ENCODE measurements around the gene MROH7. TPM values are rescaled to one million over a fixed set of nuclear protein-coding genes. Genes with fewer than 3 reads are reported as not detected.

MROH7 gene
- total RNA-seq, 4 donors from 2014 or later, result 22.3 to 64.2 (median 35.5) TPM

DNA sequence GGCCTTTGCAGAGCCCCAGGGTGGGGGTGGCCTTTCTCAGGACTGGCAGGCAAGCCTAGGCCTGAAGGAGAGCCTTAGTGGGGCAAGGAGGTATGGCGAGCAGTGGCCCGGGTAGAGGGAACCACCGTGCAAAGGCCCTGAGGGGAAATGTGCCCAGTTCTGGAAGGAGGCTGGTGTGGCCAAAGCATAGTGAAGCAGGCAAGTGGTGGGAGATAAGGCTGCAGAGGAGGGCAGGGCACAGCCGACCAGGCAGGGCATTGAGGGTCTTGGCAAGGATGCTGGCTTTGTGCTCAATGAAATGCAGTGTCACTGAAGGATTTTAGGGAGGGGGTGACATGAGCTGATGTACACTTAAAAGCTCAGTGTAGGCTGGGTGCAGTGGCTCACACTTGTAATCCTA lies 22.8 kb downstream of the MROH7 start:
- no peak for TF ChIP-seq POLR2A (IDR thresholded peaks at IDR 0.05)
- TF ChIP-seq, protein P1, sequence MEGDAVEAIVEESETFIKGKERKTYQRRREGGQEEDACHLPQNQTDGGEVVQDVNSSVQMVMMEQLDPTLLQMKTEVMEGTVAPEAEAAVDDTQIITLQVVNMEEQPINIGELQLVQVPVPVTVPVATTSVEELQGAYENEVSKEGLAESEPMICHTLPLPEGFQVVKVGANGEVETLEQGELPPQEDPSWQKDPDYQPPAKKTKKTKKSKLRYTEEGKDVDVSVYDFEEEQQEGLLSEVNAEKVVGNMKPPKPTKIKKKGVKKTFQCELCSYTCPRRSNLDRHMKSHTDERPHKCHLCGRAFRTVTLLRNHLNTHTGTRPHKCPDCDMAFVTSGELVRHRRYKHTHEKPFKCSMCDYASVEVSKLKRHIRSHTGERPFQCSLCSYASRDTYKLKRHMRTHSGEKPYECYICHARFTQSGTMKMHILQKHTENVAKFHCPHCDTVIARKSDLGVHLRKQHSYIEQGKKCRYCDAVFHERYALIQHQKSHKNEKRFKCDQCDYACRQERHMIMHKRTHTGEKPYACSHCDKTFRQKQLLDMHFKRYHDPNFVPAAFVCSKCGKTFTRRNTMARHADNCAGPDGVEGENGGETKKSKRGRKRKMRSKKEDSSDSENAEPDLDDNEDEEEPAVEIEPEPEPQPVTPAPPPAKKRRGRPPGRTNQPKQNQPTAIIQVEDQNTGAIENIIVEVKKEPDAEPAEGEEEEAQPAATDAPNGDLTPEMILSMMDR (IDR thresholded peaks at IDR 0.05), result no peak
- H3K4me3 ChIP-seq, result no peak overlapping the region
- no peaks in the 10 kb centered on the region for H3K36me3 ChIP-seq
- no peaks in the 10 kb centered on the region for H3K4me1 ChIP-seq
- H3K9me3 ChIP-seq, result no peaks in the 10 kb centered on the region
- no peak for DNase-seq
- no peaks in the 10 kb centered on the region for H3K27me3 ChIP-seq
- no peak overlapping the region for H3K27ac ChIP-seq

DNA sequence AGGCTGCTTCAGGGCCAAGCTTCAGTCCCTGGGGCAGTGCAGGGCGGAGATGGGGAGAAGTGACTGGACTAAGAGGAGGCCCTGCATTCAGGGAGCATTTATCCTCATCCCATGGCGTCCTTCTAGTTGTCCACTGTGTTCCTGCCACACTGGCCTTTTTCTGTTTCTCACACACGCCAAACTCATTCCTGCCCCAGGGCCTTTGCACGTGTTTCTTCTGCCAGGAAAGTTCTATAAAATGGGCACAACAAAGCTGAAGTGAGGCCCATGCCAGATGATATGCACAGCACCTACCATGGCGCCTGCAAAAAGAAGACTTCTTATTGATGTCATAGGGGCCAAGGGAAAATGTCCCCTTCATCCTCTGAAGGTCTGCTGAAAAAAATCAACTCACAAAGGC lies 24.3 kb downstream of the MROH7 start:
- H3K27me3 ChIP-seq, result no peaks in the 10 kb centered on the region
- TF ChIP-seq, protein P1 (IDR thresholded peaks at IDR 0.05), result no peak
- TF ChIP-seq POLR2A (IDR thresholded peaks at IDR 0.05), result no peak
- H3K4me1 ChIP-seq, result no peaks in the 10 kb centered on the region
- no peaks in the 10 kb centered on the region for H3K9me3 ChIP-seq
- H3K36me3 ChIP-seq, result no peaks in the 10 kb centered on the region
- no peak overlapping the region for H3K27ac ChIP-seq
- H3K4me3 ChIP-seq, result no peak overlapping the region
- no peak for DNase-seq

DNA sequence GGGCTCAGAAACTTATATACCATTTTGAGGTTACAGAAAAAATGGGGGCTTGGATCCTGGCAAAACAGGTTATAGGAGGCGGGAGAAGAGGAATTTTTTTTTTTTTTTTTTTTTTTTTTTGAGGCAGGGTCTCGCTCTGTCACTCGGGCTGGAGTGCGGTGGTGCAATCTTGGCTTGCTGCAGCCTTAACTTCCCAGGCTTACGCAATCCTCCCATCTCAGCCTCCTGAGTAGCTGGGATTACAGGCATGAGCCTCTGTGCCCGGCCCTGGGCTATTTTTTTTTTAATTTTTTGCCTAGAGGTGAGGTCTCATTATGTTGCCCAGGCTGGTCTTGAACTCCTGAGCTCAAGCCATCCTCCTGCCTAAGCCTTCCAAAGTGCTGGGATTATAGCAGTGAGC lies 24.7 kb downstream of the MROH7 start:
- Histone ChIP-seq H3K27me3 (no peaks in the 10 kb centered on the region), H3K4me3 (no peak overlapping the region), H3K9me3 (no peaks in the 10 kb centered on the region), H3K36me3 (no peaks in the 10 kb centered on the region), H3K27ac (no peak overlapping the region), H3K4me1 (no peaks in the 10 kb centered on the region)
- DNase-seq, result no peak
- TF ChIP-seq, protein P1 (IDR thresholded peaks at IDR 0.05), result no peak
- no peak for TF ChIP-seq POLR2A (IDR thresholded peaks at IDR 0.05)

DNA sequence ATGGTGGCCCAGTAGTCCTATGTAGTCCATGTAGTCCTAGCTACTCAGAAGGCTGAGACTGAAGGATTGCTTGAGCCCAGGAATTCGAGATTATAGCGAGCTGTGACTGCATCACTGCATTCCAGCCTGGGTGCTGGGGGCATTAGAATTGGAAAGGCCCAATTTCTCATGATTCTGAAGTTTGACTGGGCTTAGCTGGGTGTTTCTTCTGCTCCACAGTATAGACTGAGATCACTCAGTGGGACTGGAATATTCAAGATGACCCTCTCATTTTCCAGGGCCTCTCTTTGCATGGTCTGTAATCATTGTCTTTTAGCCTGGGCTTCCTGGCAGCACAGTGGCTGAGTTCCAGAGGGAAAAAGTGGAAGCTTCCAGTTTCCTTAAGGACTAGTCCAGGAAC lies 26.2 kb downstream of the MROH7 start:
- Histone ChIP-seq H3K36me3 (no peaks in the 10 kb centered on the region), H3K4me3 (no peak overlapping the region), H3K9me3 (no peaks in the 10 kb centered on the region), H3K4me1 (no peaks in the 10 kb centered on the region), H3K27ac (no peak overlapping the region), H3K27me3 (no peaks in the 10 kb centered on the region)
- no peak for DNase-seq
- TF ChIP-seq, protein P1 (IDR thresholded peaks at IDR 0.05), result no peak
- no peak for TF ChIP-seq POLR2A (IDR thresholded peaks at IDR 0.05)

DNA sequence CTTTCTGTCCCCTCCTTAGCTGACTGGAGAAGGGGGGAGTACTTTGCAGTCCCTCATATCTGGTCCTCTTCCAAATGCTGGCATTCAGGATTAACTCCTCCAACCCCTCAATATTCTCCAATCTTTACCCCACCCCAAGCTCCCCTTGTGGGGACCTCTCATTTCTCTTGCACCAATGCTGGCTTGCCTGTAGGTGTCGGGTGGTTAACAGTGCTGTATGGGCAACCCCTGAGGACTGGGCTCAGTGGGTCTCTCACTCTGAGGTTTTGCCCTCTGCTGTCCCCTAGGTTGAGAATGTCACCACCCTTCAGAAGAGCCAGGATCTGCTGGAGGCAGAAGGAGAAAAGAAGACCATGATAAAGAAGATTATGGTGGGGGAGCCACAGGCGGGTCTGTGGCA lies 27.0 kb downstream of the MROH7 start:
- Histone ChIP-seq H3K4me3 (no peak overlapping the region), H3K36me3 (peaks cover 0 to 2% (median 0%) of the 10 kb centered on the region in 3 donors), H3K9me3 (no peaks in the 10 kb centered on the region), H3K27ac (no peak overlapping the region), H3K4me1 (no peaks in the 10 kb centered on the region), H3K27me3 (no peaks in the 10 kb centered on the region)
- DNase-seq, result no peak
- TF ChIP-seq POLR2A (IDR thresholded peaks at IDR 0.05), result no peak
- TF ChIP-seq, protein P1 (IDR thresholded peaks at IDR 0.05), result no peak

DNA sequence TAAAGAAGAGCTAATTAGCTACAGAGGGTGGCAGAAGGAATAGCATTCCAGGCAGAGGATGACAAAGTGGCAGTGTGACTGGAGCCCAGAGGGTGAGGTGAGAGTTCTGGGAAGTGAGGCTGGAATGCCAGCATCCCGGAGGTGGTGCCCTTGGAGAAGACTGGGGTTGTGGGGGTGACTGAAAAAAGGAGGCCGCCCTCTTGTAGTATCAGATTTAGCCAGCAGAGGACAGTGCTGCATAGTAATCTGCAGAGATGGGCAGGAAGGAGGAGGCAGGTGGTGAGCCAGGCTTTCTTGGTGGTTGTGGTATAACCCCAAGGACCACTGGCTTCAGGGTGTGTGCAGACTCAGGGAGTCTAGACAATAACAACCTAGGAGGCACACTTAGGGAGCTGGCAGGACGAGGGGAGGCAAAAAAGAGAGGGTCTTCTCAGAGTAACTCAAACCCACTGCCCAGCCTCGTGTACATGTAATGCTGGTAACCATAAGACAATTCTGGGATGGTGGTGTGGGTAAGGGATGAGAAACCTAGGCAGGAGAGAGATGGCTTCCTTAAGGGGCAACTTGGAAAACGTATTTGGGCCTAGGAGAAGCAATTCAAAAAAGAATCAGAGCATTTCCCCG lies 30.5 kb downstream of the MROH7 start:
- H3K4me3 ChIP-seq, result no peak overlapping the region
- TF ChIP-seq, protein P1 (IDR thresholded peaks at IDR 0.05), result peak; percentile 53 to 98 (median 80)
- no peak for TF ChIP-seq POLR2A (IDR thresholded peaks at IDR 0.05)
- H3K9me3 ChIP-seq, result no peaks in the 10 kb centered on the region
- peak; percentile 24 to 81 (median 66) for DNase-seq
- no peaks in the 10 kb centered on the region for H3K27me3 ChIP-seq
- H3K36me3 ChIP-seq, result peaks cover 0 to 9% (median 0%) of the 10 kb centered on the region in 3 donors
- no peaks in the 10 kb centered on the region for H3K4me1 ChIP-seq
- H3K27ac ChIP-seq, result no peak overlapping the region
